Adrenal gland (tissue), 12 donors: ENCODE measurements around the gene PLK2. TPM values are rescaled to one million over a fixed set of nuclear protein-coding genes. Genes with fewer than 3 reads are reported as not detected.

ENCODE experiments used
- DNase-seq, 7 donors: peaks; one replicate each; pipeline ENCODE4 v3.0.0-alpha.2; 2019 to 2020
- H3K27ac ChIP-seq, 5 donors: fragments of 200-600 bp; sonication (generic) in 4 of 5; 1 replicate in 3 of 5; 2 replicates in 2 of 5; pipeline versions ENCODE4 v1.5.1 to v1.8.0; 2016 to 2020; ENCODE audit warnings: mild to moderate bottlenecking in 1 of 5
- H3K27me3 ChIP-seq: fragments of 200-600 bp; 2 replicates; pipeline ENCODE4 v1.8.0; 2021
- H3K36me3 ChIP-seq, 2 donors: fragments of 200-600 bp; replicated peaks in 1 of 2; 1 replicate in 1 of 2; 2 replicates in 1 of 2; pipeline versions ENCODE4 v1.5.1 to v1.8.0; 2018 to 2022
- H3K4me1 ChIP-seq, 2 donors: fragments of 200-600 bp; replicated peaks in 1 of 2; 1 replicate in 1 of 2; 2 replicates in 1 of 2; pipeline versions ENCODE4 v1.5.1 to v1.8.0; 2018 to 2021
- H3K4me3 ChIP-seq, 4 donors: fragments of 200-600 bp; sonication (generic) in 3 of 4; one replicate each; pipeline ENCODE4 v1.5.1; 2016 to 2018
- H3K9me3 ChIP-seq, 3 donors: fragments of 200-600 bp; sonication (generic) in 1 of 3; replicated peaks in 1 of 3; 1 replicate in 2 of 3; 2 replicates in 1 of 3; pipeline versions ENCODE4 v1.5.1 to v1.8.0; 2016 to 2021
- POLR2A ChIP-seq, 2 donors: fragments of 450-650 bp; IDR thresholded peaks; one replicate each; pipeline ENCODE4 v1.6.1; 2017; ENCODE audit warnings: antibody characterized with exemption in 2 of 2, mild to moderate bottlenecking in 2 of 2, moderate library complexity in 1 of 2
- WGBS, 4 donors: extraction: QIAGEN DNeasy Blood & Tissue Kit in 2 of 4; methylation state at CpG; one replicate each; pipeline versions ENCODE4 v1.1.5 to v1.1.7; 2013 to 2017; 5-methylcytosine and 5-hydroxymethylcytosine counted together
- intact Hi-C, 2 donors: fragments of 100-400 bp; cut with DNase I; formaldehyde crosslinking; loops; one replicate each; pipeline versions ENCODE4 v1.14.1 to v1.15.0; 2022 to 2023
- polyA plus RNA-seq, 3 donors: library from polyadenylated mRNA; stranded (reverse); fragments of 200-250 nt in 2 of 3; fragments of 350-450 nt in 1 of 3; fragmentation: Illumina TruSeq in 1 of 3; extraction: RNeasy Lipid Tissue Mini Kit (QIAGEN cat#74804) in 1 of 3; gene quantifications; one replicate each; pipeline ENCODE4 v1.2.3, GENCODE V29; 2013 to 2014
- total RNA-seq, 9 donors: library from RNA; depleted of rRNA in 4 of 9; stranded (reverse); fragments of >200 nt in 4 of 9; fragments of 120-200 nt in 1 of 9; fragmentation: NEBNext Ultra II Directional in 1 of 9; extraction: Animal tissue kit (Norgen Biotek cat#: 25700) in 1 of 9; gene quantifications; one replicate each; pipeline versions ENCODE4 v1.1.0 to v1.2.4, GENCODE V29; 2013 to 2023
- TF ChIP-seq, protein P1 (sequence below), 6 experiments: fragments of 450-650 bp in 4 of 6; fragments of 200-600 bp in 2 of 6; sonication (generic) in 1 of 6; IDR thresholded peaks; 1 replicate in 5 of 6; 2 replicates in 1 of 6; pipeline versions ENCODE4 v1.5.1 to v1.8.0; 2016 to 2021; ENCODE audit warnings: antibody characterized with exemption in 6 of 6, mild to moderate bottlenecking in 2 of 6, moderate library complexity in 1 of 6
- donor health status: healthy with polysubstance abuse.
- donor health status: Bipolar disorder and iron deficiency.
- donor health status: DM: yes; HTN: yes; CAD: no.
- donor health status: DM: no; HTN: no; CAD: no.
- donor health status: DM: no; HTN: no; CAD: no.
- donor health status: DM: yes; HTN: yes; CAD: no.

The PLK2 gene
- total and polyA plus RNA-seq, 12 donors, result 8.5 to 62.5 (median 19.1) TPM

DNA sequence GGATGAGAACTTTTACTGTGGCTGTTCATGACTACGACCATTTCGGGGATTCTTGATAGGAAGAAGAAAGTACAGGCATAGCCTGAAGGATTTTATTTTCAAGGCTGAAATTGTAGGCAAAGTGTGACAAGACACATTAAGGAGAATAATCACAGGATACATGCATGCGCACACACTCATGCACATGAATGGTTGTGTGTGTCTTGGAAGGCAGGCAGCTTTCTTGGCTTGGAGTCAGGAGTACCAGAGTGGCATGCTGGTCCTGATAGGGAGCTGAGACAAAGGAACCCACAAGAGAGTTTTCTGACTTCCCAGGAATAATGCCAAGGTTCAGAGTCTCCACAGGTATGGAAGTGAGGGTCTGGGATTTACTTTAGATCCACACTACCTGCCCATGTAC is 22.2 kb downstream of the PLK2 start:
- intact Hi-C loops, result no loop called here
- Histone ChIP-seq H3K27ac (no peak overlapping the region), H3K36me3 (no peaks in the 10 kb centered on the region), H3K9me3 (no peaks in the 10 kb centered on the region), H3K27me3 (no peaks in the 10 kb centered on the region), H3K4me1 (no peaks in the 10 kb centered on the region), H3K4me3 (no peak overlapping the region)
- WGBS, 4 donors, result 94 to 98% (median 95%) methylated on average over 3 of the region's 3 CpGs
- TF ChIP-seq, protein P1, sequence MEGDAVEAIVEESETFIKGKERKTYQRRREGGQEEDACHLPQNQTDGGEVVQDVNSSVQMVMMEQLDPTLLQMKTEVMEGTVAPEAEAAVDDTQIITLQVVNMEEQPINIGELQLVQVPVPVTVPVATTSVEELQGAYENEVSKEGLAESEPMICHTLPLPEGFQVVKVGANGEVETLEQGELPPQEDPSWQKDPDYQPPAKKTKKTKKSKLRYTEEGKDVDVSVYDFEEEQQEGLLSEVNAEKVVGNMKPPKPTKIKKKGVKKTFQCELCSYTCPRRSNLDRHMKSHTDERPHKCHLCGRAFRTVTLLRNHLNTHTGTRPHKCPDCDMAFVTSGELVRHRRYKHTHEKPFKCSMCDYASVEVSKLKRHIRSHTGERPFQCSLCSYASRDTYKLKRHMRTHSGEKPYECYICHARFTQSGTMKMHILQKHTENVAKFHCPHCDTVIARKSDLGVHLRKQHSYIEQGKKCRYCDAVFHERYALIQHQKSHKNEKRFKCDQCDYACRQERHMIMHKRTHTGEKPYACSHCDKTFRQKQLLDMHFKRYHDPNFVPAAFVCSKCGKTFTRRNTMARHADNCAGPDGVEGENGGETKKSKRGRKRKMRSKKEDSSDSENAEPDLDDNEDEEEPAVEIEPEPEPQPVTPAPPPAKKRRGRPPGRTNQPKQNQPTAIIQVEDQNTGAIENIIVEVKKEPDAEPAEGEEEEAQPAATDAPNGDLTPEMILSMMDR (IDR thresholded peaks at IDR 0.05), result no peak
- no peak for TF ChIP-seq POLR2A (IDR thresholded peaks at IDR 0.05)
- no peak for DNase-seq

DNA sequence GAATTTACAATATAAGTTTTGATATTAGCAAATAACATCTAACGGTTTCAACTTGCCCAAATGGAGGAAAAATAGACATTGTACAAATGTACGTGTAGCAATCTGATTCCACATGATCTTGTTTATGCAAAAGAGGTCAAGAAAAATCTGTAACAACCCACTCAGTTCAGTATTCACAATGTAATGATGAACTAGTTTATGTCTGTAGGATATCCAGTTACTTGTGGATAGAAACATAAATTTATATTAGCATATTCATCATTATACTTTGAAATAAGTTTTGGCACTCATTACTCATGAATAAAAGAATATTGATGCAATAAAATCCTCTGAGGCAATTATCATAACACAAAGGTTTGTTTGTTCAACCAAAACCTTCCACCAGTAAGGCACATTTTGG is 28.1 kb downstream of the PLK2 start:
- Histone ChIP-seq H3K9me3 (no peaks in the 10 kb centered on the region), H3K36me3 (no peaks in the 10 kb centered on the region), H3K27me3 (no peaks in the 10 kb centered on the region), H3K27ac (no peak overlapping the region), H3K4me3 (no peak overlapping the region), H3K4me1 (no peaks in the 10 kb centered on the region)
- intact Hi-C loops, result no loop called here
- no peak for DNase-seq
- WGBS, 4 donors, result 71 to 84% (median 77%) methylated on average over 2 of the region's 2 CpGs
- TF ChIP-seq, protein P1 (IDR thresholded peaks at IDR 0.05), result no peak
- no peak for TF ChIP-seq POLR2A (IDR thresholded peaks at IDR 0.05)

DNA sequence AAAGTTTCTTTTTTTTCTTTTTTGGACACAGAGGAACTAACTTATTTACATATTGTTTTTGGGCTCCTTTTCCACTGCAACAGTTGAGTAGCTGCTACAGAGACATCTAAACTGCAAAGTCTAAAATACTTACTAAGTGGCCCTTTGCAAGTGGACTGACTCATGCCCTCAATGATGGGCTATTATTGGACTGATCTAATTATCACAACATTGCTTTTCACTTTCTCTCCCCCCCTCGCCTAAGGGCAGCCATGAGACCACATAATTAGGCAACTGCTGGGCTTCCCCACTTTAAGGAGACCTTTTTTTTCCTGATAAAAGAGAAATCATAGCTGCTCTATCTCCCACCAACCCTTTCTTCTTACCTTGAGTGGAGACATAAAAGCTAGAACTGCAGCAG is 47.0 kb downstream of the PLK2 start:
- H3K4me1 ChIP-seq, result no peaks in the 10 kb centered on the region
- DNase-seq, result no peak
- H3K9me3 ChIP-seq, result no peaks in the 10 kb centered on the region
- no peak for TF ChIP-seq POLR2A (IDR thresholded peaks at IDR 0.05)
- TF ChIP-seq, protein P1 (IDR thresholded peaks at IDR 0.05), result no peak
- WGBS, 4 donors, result 66 to 79% (median 76%) methylated on average over 1 of the region's 1 CpG
- intact Hi-C loops, result no loop called here
- H3K4me3 ChIP-seq, result no peak overlapping the region
- H3K27ac ChIP-seq, result no peak overlapping the region
- H3K36me3 ChIP-seq, result no peaks in the 10 kb centered on the region
- H3K27me3 ChIP-seq, result no peaks in the 10 kb centered on the region

DNA sequence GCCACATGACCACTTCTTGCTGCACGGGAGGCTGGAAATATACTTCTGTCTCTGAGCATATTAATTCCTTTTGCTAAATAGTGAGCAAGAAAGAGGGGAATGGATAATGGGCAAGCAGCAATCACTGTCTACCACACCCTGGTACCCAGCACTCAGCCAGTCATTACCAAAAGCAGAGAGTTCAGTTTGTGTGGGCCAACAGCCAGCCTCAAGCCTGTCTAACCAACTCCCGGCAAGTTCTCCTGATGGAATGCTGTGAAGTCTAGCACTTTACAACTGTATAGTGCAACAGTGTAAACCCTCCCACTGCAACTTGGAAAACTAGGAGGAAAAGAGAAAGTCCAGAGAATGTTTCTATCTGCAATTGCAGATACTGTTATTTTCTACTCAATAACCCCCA is 47.8 kb downstream of the PLK2 start:
- 83 to 90% (median 86%) methylated on average over 2 of the region's 2 CpGs for WGBS, 4 donors
- H3K4me3 ChIP-seq, result no peak overlapping the region
- TF ChIP-seq, protein P1 (IDR thresholded peaks at IDR 0.05), result no peak
- TF ChIP-seq POLR2A (IDR thresholded peaks at IDR 0.05), result no peak
- H3K36me3 ChIP-seq, result no peaks in the 10 kb centered on the region
- H3K27me3 ChIP-seq, result no peaks in the 10 kb centered on the region
- no peaks in the 10 kb centered on the region for H3K4me1 ChIP-seq
- DNase-seq, result no peak
- H3K27ac ChIP-seq, result no peak overlapping the region
- intact Hi-C loops, result no loop called here
- no peaks in the 10 kb centered on the region for H3K9me3 ChIP-seq
